OCI-LY7 (cell line): Measurements from ENCODE around the gene PPFIBP1. TPM values are rescaled to one million over a fixed set of nuclear protein-coding genes. Genes with fewer than 3 reads are reported as not detected.
"Not testable (repeated sequence)": the region's sequence is repeated elsewhere in the genome, so short reads cannot be mapped to it uniquely, and the experiment has no call there.

Experiments used
- BruUV-seq: library from RNA; stranded (reverse); fragments of 400-500 nt; replicated peaks from 2 replicates; lab custom pipeline; 2021; lab: Mats Ljungman, UMichigan
- CTCF ChIA-PET: fragments of 300-600 bp; sonication (Branson Sonifier 250); formaldehyde crosslinking; loops from one replicate; lab custom pipeline; 2022; ENCODE audit warnings: antibody characterized with exemption; ENCODE audit not compliant: unreplicated experiment; lab: Charles Lee
- POLR2A ChIA-PET: fragments of 300-600 bp; sonication (Branson Sonifier 250); formaldehyde crosslinking; loops from one replicate; lab custom pipeline; 2022; ENCODE audit warnings: antibody characterized with exemption; lab: Charles Lee
- DNase-seq: peaks from one replicate; pipeline ENCODE4 v3.0.0-alpha.2; 2015; ENCODE audit warnings: low spot score
- H2AFZ ChIP-seq: fragments of 200-600 bp; sonication (generic), shearing (Covaris generic); 2 replicates; pipeline ENCODE4 v1.6.1; 2014; ENCODE audit warnings: mild to moderate bottlenecking, antibody characterized with exemption, low read length, moderate library complexity
- H3K27ac ChIP-seq: fragments of 200-600 bp; sonication (generic); 2 replicates; pipeline ENCODE4 v1.5.1; 2014; ENCODE audit warnings: mixed run types, low read depth, mild to moderate bottlenecking, moderate library complexity, low read length, inconsistent platforms; ENCODE audit not compliant: poor library complexity, severe bottlenecking
- H3K36me3 ChIP-seq: fragments of 200-600 bp; sonication (generic); 2 replicates; pipeline ENCODE4 v1.6.1; 2014; ENCODE audit warnings: mild to moderate bottlenecking, antibody characterized with exemption, low read length, moderate library complexity, mixed read lengths; ENCODE audit not compliant: insufficient read depth
- H3K4me1 ChIP-seq: fragments of 200-600 bp; sonication (generic); 2 replicates; pipeline ENCODE4 v1.5.1; 2014; ENCODE audit warnings: mild to moderate bottlenecking, low read length; ENCODE audit not compliant: insufficient read depth, poor library complexity, severe bottlenecking
- H3K4me2 ChIP-seq: fragments of 200-600 bp; sonication (generic); 2 replicates; pipeline ENCODE4 v1.6.1; 2014; ENCODE audit warnings: mild to moderate bottlenecking, low read length
- H3K4me3 ChIP-seq: fragments of 200-600 bp; sonication (generic); 2 replicates; pipeline ENCODE4 v1.5.1; 2014; ENCODE audit warnings: mild to moderate bottlenecking, low read depth, low read length; ENCODE audit not compliant: poor library complexity, severe bottlenecking
- H3K79me2 ChIP-seq: fragments of 200-600 bp; sonication (generic); 2 replicates; pipeline ENCODE4 v1.6.1; 2016; ENCODE audit warnings: low read depth, mild to moderate bottlenecking, low read length, moderate library complexity, mixed read lengths; ENCODE audit not compliant: insufficient read depth
- H3K9me2 ChIP-seq: fragments of 200-600 bp; sonication (generic); 2 replicates; pipeline ENCODE4 v1.6.1; 2016; ENCODE audit warnings: mild to moderate bottlenecking, low read length, mixed read lengths; ENCODE audit not compliant: insufficient read depth
- H3K9me3 ChIP-seq: fragments of 200-600 bp; sonication (generic); 2 replicates; pipeline ENCODE4 v1.6.1; 2014; ENCODE audit warnings: mild to moderate bottlenecking, mixed run types, low read length, mixed read lengths
- H4K20me1 ChIP-seq: fragments of 200-600 bp; sonication (generic); 2 replicates; pipeline ENCODE4 v1.6.1; 2014; ENCODE audit warnings: mild to moderate bottlenecking, antibody characterized with exemption, low read length, moderate library complexity, mixed read lengths; ENCODE audit not compliant: insufficient read depth
- CTCF ChIP-seq: fragments of 200-600 bp; sonication (generic); conservative IDR thresholded peaks from 2 replicates; pipeline ENCODE4 v1.5.1; 2014; ENCODE audit warnings: mild to moderate bottlenecking, antibody characterized with exemption, low read length, moderate library complexity, mixed read lengths
- EZH2phosphoT487 ChIP-seq: fragments of 200-600 bp; sonication (generic); IDR thresholded peaks from 2 replicates; pipeline ENCODE4 v1.6.1; 2018; ENCODE audit warnings: low read depth, borderline replicate concordance, mild to moderate bottlenecking, mixed run types, antibody characterized with exemption, low read length, moderate library complexity, mixed read lengths
- intact Hi-C: fragments of 100-400 bp; cut with micrococcal nuclease; formaldehyde crosslinking; loops from one replicate; pipeline ENCODE4 v1.10.0; 2022; ENCODE audit not compliant: unreplicated experiment
- total RNA-seq, 2 experiments: library from RNA; depleted of rRNA in 1 of 2; stranded (reverse); fragments of >200 nt in 1 of 2; shearing (Covaris generic) in 1 of 2; gene quantifications; 2 replicates each; pipeline ENCODE4 v1.2.3, GENCODE V29; 2014 to 2022

PPFIBP1 gene
- total RNA-seq, 2 experiments from 2014 or later = 7.3 to 14.6 TPM

- CTCF ChIA-PET = no interaction called here
- no peak overlapping the region for H3K4me3 ChIP-seq
- no peaks in the 10 kb centered on the region for H3K4me1 ChIP-seq
- no peaks in the 10 kb centered on the region for H3K79me2 ChIP-seq
- H3K4me2 ChIP-seq = no peak overlapping the region
- POLR2A ChIA-PET = no interaction called here
- TF ChIP-seq CTCF (no peak), EZH2phosphoT487 (no peak)
- H3K27ac ChIP-seq = no peak overlapping the region
- no peaks in the 10 kb centered on the region for H3K9me2 ChIP-seq
- no peaks in the 10 kb centered on the region for H3K36me3 ChIP-seq
- intact Hi-C loops = no loop called here
- H3K9me3 ChIP-seq = no peaks in the 10 kb centered on the region
- no peak overlapping the region for H2AFZ ChIP-seq
- no peak for DNase-seq
- BruUV-seq = no TSS peak
- H4K20me1 ChIP-seq = no peaks in the 10 kb centered on the region
Measured at GRCh38 chr12:27637524-27637923, 113.5 kb downstream of the PPFIBP1 start.

DNA sequence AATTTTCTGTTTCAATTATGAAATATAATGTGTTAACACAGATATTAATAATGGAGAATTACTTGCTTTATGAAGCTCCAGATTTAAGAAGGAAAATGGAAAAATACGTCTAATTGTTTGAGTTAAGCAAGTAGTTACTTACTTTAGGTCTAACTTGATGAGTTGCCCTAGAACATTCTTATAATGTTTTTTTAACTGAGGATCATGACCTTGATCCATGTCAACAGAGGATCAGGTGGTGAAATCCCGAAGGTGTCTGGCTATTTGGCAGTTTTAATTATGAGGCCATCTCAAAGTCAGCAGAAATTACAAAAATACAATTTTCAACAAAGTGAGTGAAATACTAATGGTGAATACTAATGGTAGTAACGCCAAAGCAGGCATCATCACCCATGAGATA is 115.3 kb downstream of the PPFIBP1 start:
- Histone ChIP-seq H3K4me3 (no peak overlapping the region), H3K4me1 (no peaks in the 10 kb centered on the region), H3K4me2 (no peak overlapping the region), H4K20me1 (no peaks in the 10 kb centered on the region), H2AFZ (no peak overlapping the region), H3K79me2 (no peaks in the 10 kb centered on the region), H3K36me3 (no peaks in the 10 kb centered on the region), H3K27ac (no peak overlapping the region), H3K9me3 (no peaks in the 10 kb centered on the region), H3K9me2 (no peaks in the 10 kb centered on the region)
- intact Hi-C loops = no loop called here
- no peak for DNase-seq
- ChIA-PET CTCF (no interaction called here), POLR2A (no interaction called here)
- BruUV-seq = no TSS peak
- TF ChIP-seq CTCF (no peak), EZH2phosphoT487 (no peak)

DNA sequence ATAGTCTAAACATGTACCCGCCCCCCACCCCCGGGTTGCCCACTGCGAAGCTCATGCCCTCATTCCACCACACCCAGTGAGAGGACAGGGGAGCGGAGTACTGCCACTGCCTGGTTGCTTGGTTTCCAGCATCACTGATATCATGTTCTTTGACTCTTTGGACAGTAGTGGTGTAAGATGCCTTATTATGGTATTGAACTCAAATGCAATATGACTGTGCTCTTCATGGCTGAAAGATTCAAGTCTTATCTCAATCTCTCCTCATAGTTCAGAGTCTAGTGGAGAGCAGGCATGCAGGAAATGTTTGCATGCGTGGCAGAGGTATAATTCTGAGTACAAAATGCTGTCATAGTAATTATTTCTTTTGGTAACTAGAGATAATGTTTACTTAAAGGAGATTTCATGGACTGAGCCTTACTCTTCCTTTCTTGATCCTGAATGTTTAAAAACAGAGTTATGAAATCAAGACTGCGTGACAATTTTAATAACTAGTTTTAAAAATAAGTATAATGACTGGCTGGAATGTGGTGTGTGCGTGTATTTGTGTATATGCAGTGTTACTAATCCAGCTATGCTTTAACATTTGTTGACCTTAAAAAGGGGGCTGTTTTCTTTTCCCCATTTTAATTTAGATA is 116.7 kb downstream of the PPFIBP1 start:
- H4K20me1 ChIP-seq, BruUV-seq, H3K4me1 ChIP-seq, H3K27ac ChIP-seq, POLR2A ChIA-PET, H3K9me3 ChIP-seq, H2AFZ ChIP-seq, H3K36me3 ChIP-seq, H3K4me3 ChIP-seq, CTCF ChIA-PET, H3K4me2 ChIP-seq, H3K9me2 ChIP-seq, intact Hi-C loops, DNase-seq, H3K79me2 ChIP-seq: not testable (repeated sequence)

GRCh38 chr12:27642361-27642760 is 118.4 kb downstream of the PPFIBP1 start:
- POLR2A ChIA-PET, CTCF ChIA-PET, H3K9me2 ChIP-seq, H4K20me1 ChIP-seq, H2AFZ ChIP-seq, H3K4me1 ChIP-seq, H3K4me2 ChIP-seq, H3K4me3 ChIP-seq, H3K36me3 ChIP-seq, H3K79me2 ChIP-seq, BruUV-seq, H3K27ac ChIP-seq, DNase-seq, intact Hi-C loops, H3K9me3 ChIP-seq: not testable (repeated sequence)

- intact Hi-C loops, BruUV-seq: not testable (repeated sequence)
Measured at GRCh38 chr12:27642892-27643291, 118.9 kb downstream of the PPFIBP1 start.

More at GRCh38 chr12:27642892-27643291, 118.9 kb downstream of the PPFIBP1 start:
- H3K79me2 ChIP-seq, CTCF ChIA-PET, POLR2A ChIA-PET, H3K4me2 ChIP-seq, H4K20me1 ChIP-seq, H3K9me2 ChIP-seq, H3K4me3 ChIP-seq, H3K36me3 ChIP-seq, H3K4me1 ChIP-seq, H3K9me3 ChIP-seq, DNase-seq, H2AFZ ChIP-seq, H3K27ac ChIP-seq: not testable (repeated sequence)
